ENCODE results near the gene DHX8.

DHX8 gene

DNA sequence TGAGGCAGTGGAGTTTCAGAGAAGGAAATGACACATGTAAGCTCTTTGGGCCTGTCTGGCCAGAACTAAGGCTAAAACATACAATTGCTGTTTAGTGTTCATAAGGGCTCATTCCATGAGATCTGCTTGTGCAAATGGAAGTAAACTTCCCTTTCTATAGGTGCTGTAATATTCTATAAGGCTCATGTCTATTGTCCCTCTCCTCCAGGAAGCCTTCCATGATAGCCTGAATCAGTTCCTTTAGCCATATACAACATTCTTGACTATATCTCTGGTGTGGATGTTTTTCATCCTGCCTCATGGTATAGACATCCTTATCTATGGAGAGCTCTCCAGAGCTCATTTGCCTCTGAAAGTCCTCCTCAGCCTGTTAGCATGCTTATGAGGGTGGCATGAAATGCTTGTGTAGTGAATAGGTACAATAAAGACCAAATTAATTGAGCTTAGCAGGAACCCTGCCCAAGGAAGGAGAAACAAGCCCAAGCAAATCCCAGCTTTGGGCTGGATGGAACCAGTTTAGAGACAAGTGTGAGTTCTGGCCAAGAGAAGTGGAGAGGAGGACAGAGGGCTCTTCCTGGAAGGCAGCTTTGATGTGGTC is 64.0 kb downstream of the DHX8 start:
- DNase-seq (ENCODE audit: low read depth), result no peak

DNA sequence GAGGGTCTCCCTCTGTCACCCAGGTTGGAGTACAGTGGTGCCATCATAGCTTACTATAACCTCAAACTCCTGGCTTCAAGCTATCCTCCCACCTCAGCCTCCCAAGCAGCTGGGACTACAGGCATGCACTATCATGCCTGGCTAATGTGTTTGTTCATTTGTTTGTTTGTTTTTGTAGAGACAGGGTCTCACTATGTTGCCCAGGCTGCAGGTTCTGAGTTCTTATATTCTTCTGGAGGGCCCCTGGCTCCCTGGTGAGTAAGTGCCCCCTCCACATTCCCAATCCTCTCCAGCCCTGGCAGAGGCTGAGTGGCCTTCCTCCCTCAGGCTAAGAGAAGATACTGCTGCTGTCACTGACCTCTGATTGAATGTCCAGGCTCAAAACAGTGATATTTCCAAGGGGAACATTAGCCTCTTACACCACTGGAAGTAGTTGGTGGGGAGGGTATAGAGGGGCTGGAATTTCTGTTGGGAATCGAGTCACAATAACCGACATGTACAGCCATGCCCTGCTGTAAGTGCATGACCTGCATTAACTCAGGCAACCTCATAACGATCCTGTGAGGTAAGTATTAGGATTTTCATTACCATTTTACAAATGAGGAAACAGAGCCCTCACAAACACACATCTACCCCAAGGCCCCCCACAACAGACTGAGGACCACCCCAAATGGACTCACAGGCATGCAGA is 65.1 kb downstream of the DHX8 start:
- no peak for DNase-seq (ENCODE audit: low read depth)

DNA sequence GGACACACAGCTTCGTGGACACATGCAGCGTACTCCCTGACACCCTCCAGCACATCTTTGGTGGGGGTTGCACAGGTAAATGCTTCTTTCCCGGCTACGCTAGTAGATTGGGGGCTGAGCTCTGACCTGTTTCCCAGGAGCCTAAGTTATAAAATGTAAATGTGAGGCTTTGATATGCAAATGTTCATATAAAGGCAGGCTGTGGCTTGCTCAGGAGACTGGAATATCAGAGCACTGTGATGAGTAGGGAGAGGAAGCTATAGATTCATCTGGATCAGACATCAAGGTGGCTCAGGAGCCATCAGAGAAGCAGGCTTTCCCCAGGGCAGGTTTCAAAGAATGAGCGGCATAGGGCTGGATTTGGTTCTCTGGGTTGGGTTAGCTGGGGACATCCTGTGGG is 65.7 kb downstream of the DHX8 start:
- DNase-seq (ENCODE audit: low read depth), result no peak

GRCh38 chr17:43550754-43551153 is 67.0 kb downstream of the DHX8 start:
- no peak for DNase-seq (ENCODE audit: low read depth)

DNA sequence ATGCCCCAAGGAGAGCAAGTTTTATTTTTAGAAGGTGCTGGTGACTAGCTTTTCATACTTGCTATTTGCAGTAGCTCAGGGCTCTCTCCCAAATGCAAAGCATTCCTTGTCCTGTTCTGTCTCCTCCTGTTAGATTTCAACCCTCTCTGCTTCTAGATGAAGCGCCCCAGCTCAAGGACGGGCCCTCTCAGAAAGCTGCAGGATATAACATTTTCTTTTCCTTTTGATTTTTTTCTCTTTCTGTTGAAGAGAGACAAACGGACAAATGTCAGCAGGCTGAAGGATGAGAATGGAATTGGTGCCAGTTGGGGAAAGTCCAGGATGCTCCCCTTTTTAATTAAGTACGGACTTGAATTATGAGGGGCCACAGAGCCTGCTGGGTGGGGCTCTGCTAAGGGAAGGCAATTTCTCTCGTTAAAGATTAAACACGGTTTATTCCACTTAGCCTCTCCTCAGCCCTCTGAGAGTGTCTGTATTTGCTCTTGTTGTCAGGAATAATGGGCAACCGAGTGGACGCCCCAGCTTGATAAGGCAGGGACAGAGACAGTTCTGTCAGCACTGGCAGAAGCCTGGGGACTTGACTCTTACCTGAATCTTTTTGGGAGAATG is 68.6 kb downstream of the DHX8 start:
- DNase-seq (ENCODE audit: low read depth), result no peak

DNA sequence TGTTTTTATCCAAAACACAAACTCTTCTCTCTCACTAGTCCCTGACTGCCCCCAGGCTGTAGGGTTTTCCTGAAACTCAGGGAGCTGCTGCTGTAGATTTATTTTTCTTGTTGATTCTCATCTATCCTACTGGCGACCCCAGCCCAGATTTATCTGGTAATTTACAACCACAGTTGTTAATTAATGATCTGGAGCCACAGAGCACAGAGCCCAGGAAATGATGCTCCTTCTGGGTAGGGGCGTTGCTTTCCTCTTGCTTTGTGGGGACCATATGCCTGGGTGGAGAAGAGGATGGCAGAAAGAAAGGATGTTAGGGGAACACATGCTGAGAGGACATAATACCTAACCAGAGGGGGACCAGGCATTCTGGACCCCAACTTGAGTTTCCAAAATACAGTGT is 69.8 kb downstream of the DHX8 start:
- no peak for DNase-seq (ENCODE audit: low read depth)

DNA sequence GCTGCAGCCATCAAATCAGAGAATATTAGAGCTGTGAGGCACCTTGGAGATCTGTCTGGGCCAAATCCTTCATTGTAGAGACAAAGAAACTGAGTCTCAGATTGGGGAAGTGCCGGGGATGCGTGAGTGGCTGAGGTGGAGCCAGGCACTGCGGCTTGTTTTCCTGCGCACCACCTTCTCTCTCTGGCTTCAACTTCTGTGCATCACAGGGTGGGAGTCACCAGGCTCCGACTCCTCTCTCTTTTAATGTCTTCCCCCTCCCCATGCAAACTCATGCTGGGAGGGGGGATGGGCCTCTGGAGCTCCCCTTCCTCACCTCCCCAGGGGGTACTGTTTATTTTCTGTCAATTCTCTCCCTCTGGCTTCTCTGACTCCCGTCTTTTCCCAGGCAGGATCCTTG is 71.1 kb downstream of the DHX8 start:
- no peak for DNase-seq (ENCODE audit: low read depth)

DNA sequence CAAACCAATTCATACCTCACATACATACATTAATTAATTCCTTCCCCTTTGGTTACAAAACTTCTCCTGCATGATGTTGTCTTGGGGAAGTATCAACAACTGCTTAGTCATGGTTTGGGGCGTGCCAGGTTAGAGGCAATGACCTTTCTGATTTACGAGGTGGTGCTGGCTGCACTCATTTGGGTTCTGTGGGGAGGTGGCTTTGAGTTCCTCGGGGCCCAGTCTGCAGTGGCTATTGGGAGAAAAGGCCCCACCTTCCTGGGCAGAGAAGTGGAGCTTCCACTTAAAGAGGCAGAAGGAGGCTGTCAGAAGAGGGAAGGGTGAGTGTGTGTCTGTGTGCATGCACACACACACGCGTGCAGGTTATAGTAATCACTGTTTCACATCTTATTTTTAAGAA is 72.5 kb downstream of the DHX8 start:
- no peak for DNase-seq (ENCODE audit: low read depth)

DNA sequence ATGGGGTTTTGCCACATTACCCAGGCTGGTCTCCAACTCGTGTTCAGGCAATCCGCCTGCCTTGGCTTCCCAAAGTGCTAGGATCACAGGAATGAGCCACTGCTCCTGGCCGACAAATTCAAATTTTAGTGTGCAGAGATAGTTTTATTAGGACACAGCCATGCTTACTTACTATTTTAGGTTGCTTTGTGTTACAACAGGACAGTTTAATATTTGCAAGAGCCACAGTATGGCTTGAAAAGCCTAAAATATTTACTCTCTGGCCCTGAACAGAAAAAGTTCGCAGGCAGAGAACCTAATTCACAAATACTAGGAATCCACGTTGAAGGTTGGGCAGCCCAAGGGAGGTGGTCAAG is 75.0 kb downstream of the DHX8 start:
- no peak for DNase-seq (ENCODE audit: low read depth)

DNA sequence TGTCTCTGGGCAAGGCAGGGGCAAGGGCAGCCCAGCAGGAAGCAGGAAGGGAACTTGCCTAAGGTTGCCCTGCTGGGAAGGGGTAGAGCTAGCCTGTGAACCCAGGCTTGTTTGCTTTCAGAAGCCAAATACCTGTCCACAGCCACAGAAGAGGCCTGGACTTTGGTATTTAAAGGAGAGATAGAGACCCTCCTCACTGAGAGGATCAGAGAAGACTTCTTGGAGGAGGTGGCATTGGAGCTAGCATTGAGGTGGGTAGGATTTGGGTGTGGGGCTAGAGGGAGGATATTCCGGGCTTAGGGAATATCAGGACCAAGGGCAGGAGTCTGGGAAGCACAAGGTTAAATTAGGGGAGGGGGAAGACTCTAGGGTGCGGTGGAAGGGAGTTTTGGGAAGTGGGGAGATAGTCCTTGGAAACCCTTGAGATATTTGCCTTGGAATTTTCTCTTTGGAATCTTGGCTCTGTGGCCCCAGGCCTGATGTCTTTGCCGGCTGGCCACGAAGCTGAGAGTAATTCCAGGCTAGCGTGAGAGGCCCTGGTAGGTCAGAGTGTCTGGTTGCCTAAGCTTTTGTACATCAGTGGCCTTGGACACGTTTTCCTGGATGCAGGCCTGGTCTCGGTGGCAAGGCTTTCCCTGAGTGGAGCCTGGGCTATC is 75.5 kb downstream of the DHX8 start:
- no peak for DNase-seq (ENCODE audit: low read depth)

GRCh38 chr17:43560461-43561427 is 77.0 kb downstream of the DHX8 start:
- no peak for DNase-seq (ENCODE audit: low read depth)

- DNase-seq (ENCODE audit: low read depth), result no peak
Measured at GRCh38 chr17:43562679-43563599, 79.2 kb downstream of the DHX8 start.

DNA sequence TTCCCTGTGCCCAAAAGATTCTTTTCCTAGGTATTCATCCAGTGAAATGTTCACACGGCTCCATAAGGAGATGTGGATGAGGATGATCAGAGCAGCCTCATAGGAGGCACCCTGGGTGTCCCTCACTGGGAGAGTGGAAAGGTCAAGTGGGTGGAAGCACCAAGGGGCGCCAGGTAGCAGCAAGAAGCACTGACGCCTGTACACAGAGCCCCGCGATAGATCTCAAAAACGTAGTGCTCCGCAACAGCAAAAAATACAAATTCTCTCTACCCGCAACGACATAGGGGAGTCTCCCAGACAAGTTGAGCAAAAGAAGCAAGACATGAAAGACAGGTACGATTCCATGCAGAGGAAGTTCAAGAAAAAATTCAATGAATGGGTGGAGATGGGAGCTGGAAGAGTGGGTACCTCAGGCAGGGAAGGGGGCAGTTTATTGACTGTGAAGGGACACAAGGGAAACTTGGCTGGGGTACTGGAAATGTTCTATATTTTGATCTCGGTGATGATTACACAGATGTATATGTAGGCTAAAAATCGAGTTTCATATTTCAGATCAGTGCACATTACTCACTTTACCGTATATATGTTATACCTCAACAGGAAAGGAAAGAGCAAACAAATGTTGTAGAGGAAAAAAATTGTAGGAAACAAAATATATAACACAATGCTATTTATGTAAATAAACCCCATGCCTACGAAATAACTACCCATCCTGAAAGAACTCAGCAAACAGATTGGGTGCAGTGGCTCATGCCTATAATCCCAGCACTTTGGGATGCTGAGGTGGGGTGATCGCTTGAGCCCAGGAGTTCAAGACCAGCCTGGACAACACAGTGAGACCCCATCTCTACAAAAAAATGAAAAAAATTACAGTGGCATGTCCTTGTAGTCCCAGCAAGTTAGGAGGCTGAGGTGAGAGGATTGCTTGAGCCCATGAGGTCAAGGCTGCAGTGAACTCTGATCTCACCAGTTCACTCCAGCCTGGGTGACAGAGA is 80.1 kb downstream of the DHX8 start:
- DNase-seq (ENCODE audit: low read depth), result no peak

DNA sequence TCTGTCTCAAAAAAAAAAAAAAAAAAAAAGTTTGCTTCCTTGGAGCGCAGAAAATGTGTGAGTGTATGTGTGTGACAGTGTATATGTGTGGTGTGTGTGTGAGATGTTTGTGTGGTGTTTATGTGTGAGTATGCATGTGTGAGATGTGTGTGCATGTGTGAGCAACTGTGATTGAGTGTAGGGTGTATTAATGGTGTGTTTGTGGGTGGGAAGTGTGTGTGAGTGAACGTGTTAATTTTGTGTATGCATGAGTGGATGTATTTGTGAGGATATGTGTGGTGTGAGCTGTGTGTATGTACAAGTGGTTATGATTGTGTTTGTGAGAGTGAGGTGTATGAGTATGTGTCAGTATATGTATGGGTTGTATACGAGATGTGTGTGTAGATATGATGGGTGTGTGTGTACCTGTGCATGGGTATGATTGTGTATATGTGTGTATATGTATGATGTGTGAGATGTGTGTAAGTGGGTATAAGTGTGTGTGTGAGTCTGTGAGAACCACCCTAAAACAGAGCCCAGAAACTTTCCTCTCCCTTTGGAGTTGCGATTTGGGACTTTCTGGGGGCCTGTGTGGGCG is 84.8 kb downstream of the DHX8 start:
- no peak for DNase-seq (ENCODE audit: low read depth)

GRCh38 chr17:43570518-43570928 is 86.7 kb downstream of the DHX8 start:
- no peak for DNase-seq (ENCODE audit: low read depth)

DNA sequence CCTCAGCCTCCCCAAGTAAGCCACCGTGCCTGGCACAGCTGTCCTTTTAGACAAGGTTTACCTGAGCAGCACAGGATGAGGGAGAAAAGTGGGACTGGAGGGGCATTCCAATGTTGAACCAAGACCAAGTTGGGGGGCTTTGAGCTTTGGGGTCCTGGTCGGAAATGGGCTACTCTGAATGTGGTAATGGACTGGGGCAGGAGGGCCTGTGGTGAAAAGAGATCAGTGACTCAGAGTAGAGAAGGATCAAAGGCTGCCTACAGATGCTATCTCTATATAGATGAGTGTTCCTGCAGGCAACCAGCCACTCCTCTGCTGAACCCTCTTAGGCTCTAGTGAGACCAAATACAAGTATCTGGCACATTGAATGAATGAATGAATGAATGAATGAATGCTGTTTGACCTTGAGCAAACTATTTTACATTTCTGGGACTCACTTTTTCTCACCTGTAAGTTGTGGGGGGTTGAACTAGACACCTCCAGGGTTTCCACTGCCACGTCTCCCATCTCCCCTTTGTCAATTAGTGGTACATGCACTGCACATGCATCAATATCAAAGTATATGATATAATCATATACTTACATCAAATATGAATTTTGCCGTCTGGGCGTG is 88.7 kb downstream of the DHX8 start:
- no peak for DNase-seq (ENCODE audit: low read depth)

DNA sequence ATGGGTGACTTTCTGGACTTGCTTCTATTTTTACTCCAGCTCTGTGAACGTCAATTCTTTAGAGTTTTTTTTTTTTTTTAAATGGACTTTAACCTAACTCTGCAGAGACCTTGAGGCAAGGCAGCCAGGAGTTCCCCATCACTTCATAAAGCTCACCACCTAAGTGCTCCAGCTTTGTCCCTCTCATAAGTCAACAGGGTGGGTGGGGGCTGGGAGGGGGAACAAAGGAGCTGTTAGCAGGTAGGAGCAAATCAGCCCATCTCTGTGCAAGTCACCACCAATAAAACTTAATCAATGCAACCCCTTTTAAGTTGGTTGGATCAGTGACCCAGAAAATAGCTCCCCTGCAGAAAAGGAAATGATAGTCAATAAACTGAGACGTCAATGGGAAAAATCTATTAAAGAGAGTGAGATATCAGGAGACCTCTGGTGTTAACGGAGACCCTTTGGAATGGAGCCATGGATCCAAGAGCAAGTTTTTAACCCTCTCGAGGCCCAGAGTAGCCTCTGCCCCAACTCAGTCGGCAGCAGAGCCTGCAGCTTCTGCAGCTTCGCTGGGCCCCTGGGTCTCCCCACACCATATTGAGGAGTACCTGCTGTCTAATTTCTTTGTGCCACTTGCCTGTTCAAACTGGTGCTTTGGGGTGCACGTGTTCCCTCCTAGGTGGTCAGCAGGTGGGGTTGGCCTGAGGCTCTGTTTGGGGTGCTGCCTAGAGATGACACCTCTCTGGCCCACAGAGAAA is 90.0 kb downstream of the DHX8 start:
- DNase-seq (ENCODE audit: low read depth), result no peak

DNA sequence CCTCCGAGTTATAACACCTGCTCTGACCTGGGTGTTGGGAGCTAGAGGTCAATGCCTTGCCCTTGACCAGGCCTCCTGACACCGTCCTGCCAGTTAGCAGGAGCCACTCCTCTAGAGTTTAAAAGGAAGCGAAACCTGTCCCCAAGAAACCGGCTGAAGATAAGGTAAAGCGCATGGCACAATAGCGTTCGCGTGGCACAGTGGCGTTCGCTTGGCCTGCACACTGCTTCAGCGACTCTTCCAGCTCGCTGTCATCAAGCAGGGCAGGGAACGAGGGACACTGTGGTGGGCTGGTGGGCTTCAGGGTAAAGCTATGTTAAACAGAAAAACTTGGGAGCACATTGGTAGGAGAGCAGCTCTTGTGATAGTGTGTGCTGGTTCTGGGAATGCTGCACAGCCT is 90.6 kb downstream of the DHX8 start:
- DNase-seq (ENCODE audit: low read depth), result no peak

Measured in CMK (cell line).